Activated CD4-positive, alpha-beta T cell treated with anti-CD3 and anti-CD28 coated beads for 36 hours (primary cell): Measurements from ENCODE around the gene SMO. TPM values are rescaled to one million over a fixed set of nuclear protein-coding genes. Genes with fewer than 3 reads are reported as not detected.
"Not testable (repeated sequence)": the region's sequence is repeated elsewhere in the genome, so short reads cannot be mapped to it uniquely, and the experiment has no call there.

ENCODE experiments used
- ATAC-seq: fragments of 200-7000 bp; cut with Tn5 transposase; one replicate; pipeline ENCODE4 v1.10.0; 2021; ENCODE audit warnings: mild to moderate bottlenecking, moderate library complexity
- CTCF ChIA-PET: fragments of 350-600 bp; sonication (Branson Sonifier 250); formaldehyde crosslinking; loops from one replicate; lab custom pipeline; 2021; ENCODE audit warnings: antibody characterized with exemption; lab: Charles Lee
- POLR2A ChIA-PET: fragments of 350-600 bp; sonication (Branson Sonifier 250); formaldehyde crosslinking; loops from one replicate; lab custom pipeline; 2021; ENCODE audit warnings: antibody characterized with exemption, inconsistent platforms; lab: Charles Lee
- DNase-seq: peaks from one replicate; pipeline ENCODE4 v3.0.0-alpha.2; 2020
- H3K27ac Mint-ChIP-seq: one replicate; pipeline ENCODE4 v1.8.0; 2021; ENCODE audit warnings: mixed read lengths
- H3K27me3 Mint-ChIP-seq: one replicate; pipeline ENCODE4 v1.8.0; 2021; ENCODE audit warnings: mixed read lengths
- H3K36me3 Mint-ChIP-seq: one replicate; pipeline ENCODE4 v1.8.0; 2021; ENCODE audit warnings: low read depth, mixed read lengths
- H3K4me1 Mint-ChIP-seq: one replicate; pipeline ENCODE4 v1.8.0; 2021; ENCODE audit warnings: mixed read lengths
- H3K4me3 Mint-ChIP-seq: one replicate; pipeline ENCODE4 v1.8.0; 2021; ENCODE audit warnings: mild to moderate bottlenecking, moderate library complexity, mixed read lengths
- H3K9me3 Mint-ChIP-seq: one replicate; pipeline ENCODE4 v1.8.0; 2021; ENCODE audit warnings: low read depth, mixed read lengths
- intact Hi-C, 2 experiments: fragments of 100-400 bp; cut with DNase I in 1 of 2; cut with micrococcal nuclease in 1 of 2; formaldehyde crosslinking; loops; one replicate each; pipeline versions ENCODE4 v1.14.2 to v1.15.1; 2022 to 2024; cut with DNase I, micrococcal nuclease
- total RNA-seq, 2 experiments: library from RNA; stranded (reverse); gene quantifications; one replicate each; pipeline ENCODE4 v1.2.3, GENCODE V29; 2021

SMO gene
- total RNA-seq, 2 experiments from 2014 or later = 0.28 to 0.71 TPM

GRCh38 chr7:129212126-129212525 lies 23.7 kb downstream of the SMO start:
- Mint-ChIP-seq H3K36me3 (no peaks in the 10 kb centered on the region), H3K27ac (no peak overlapping the region), H3K4me3 (no peak overlapping the region), H3K4me1 (no peaks in the 10 kb centered on the region), H3K9me3 (no peaks in the 10 kb centered on the region), H3K27me3 (no peaks in the 10 kb centered on the region)
- no peak for DNase-seq
- ChIA-PET POLR2A (no interaction called here), CTCF (interaction anchor here (0.7 to 2.7 kb wide), 4 partner anchors 42 to 292 kb away, joined by 3 to 10 read pairs (median 4); no protein-coding TSS in a partner anchor)
- intact Hi-C loops = no loop called here
- ATAC-seq = no peak

GRCh38 chr7:129212596-129212995 lies 24.2 kb downstream of the SMO start:
- intact Hi-C loops = no loop called here
- H3K27ac Mint-ChIP-seq = no peak overlapping the region
- no peaks in the 10 kb centered on the region for H3K36me3 Mint-ChIP-seq
- ATAC-seq (no peak), DNase-seq (no peak)
- H3K4me3 Mint-ChIP-seq = no peak overlapping the region
- no peaks in the 10 kb centered on the region for H3K9me3 Mint-ChIP-seq
- no peaks in the 10 kb centered on the region for H3K4me1 Mint-ChIP-seq
- ChIA-PET CTCF (interaction anchor here (0.8 to 2.7 kb wide), 5 partner anchors 43 to 86 kb away, joined by 3 to 20 read pairs (median 4); no protein-coding TSS in a partner anchor), POLR2A (no interaction called here)
- H3K27me3 Mint-ChIP-seq = no peaks in the 10 kb centered on the region

GRCh38 chr7:129213828-129214227 lies 25.4 kb downstream of the SMO start:
- Mint-ChIP-seq H3K4me3 (no peak overlapping the region), H3K36me3 (no peaks in the 10 kb centered on the region)
- peak; percentile 51 for DNase-seq

GRCh38 chr7:129215691-129216090 lies 27.3 kb downstream of the SMO start:
- intact Hi-C loops, DNase-seq, H3K36me3 Mint-ChIP-seq, H3K27me3 Mint-ChIP-seq, H3K27ac Mint-ChIP-seq, H3K9me3 Mint-ChIP-seq, POLR2A ChIA-PET, ATAC-seq, H3K4me1 Mint-ChIP-seq, H3K4me3 Mint-ChIP-seq: not testable (repeated sequence)
- CTCF ChIA-PET = interaction anchor here (2.5 kb wide), 1 partner anchor 56 kb away, joined by 8 read pairs; no protein-coding TSS in a partner anchor

More at GRCh38 chr7:129213828-129214227, 25.4 kb downstream of the SMO start:
- no peaks in the 10 kb centered on the region for H3K9me3 Mint-ChIP-seq
- ChIA-PET CTCF (interaction anchor here (0.7 to 2.5 kb wide), 8 partner anchors 50 to 612 kb away, joined by 3 to 20 read pairs (median 4); no protein-coding TSS in a partner anchor), POLR2A (no interaction called here)
- no peaks in the 10 kb centered on the region for H3K27me3 Mint-ChIP-seq
- H3K27ac Mint-ChIP-seq = no peak overlapping the region
- peak; percentile 24 for ATAC-seq
- H3K4me1 Mint-ChIP-seq = no peaks in the 10 kb centered on the region
- intact Hi-C loops = no loop called here

GRCh38 chr7:129216101-129216715 lies 27.8 kb downstream of the SMO start:
- CTCF ChIA-PET, H3K4me3 Mint-ChIP-seq, ATAC-seq, intact Hi-C loops, H3K36me3 Mint-ChIP-seq, H3K4me1 Mint-ChIP-seq, H3K9me3 Mint-ChIP-seq, H3K27me3 Mint-ChIP-seq, DNase-seq, POLR2A ChIA-PET, H3K27ac Mint-ChIP-seq: not testable (repeated sequence)

GRCh38 chr7:129216821-129217416 lies 28.5 kb downstream of the SMO start:
- POLR2A ChIA-PET = not testable (repeated sequence)

GRCh38 chr7:129218514-129219062 lies 30.2 kb downstream of the SMO start:
- DNase-seq (peak; percentile 87), ATAC-seq (peak; percentile 88)
- intact Hi-C loops = loop anchor here (1.0 to 2.0 kb wide), 3 partner anchors 53 to 156 kb away; no protein-coding TSS in a partner anchor
- Mint-ChIP-seq H3K27me3 (no peaks in the 10 kb centered on the region), H3K27ac (peak overlapping the region; percentile 55), H3K9me3 (no peaks in the 10 kb centered on the region), H3K4me1 (peaks cover 13% of the 10 kb centered on the region), H3K36me3 (no peaks in the 10 kb centered on the region), H3K4me3 (no peak overlapping the region)
- CTCF ChIA-PET = interaction anchor here (0.6 to 9.8 kb wide), 57 partner anchors 9 to 762 kb away, joined by 3 to 239 read pairs (median 6); no protein-coding TSS in a partner anchor
- POLR2A ChIA-PET = interaction anchor here (0.5 to 0.6 kb wide), 2 partner anchors 55 to 628 kb away, joined by 3 to 4 read pairs; no protein-coding TSS in a partner anchor

More at GRCh38 chr7:129216821-129217416, 28.5 kb downstream of the SMO start:
- ATAC-seq, H3K36me3 Mint-ChIP-seq, DNase-seq, H3K4me1 Mint-ChIP-seq, H3K9me3 Mint-ChIP-seq, H3K27ac Mint-ChIP-seq, H3K4me3 Mint-ChIP-seq, H3K27me3 Mint-ChIP-seq, intact Hi-C loops: not testable (repeated sequence)
- CTCF ChIA-PET = interaction anchor here (0.7 to 9.8 kb wide), 15 partner anchors 10 to 745 kb away, joined by 3 to 239 read pairs (median 12); no protein-coding TSS in a partner anchor

GRCh38 chr7:129219166-129219565 lies 30.7 kb downstream of the SMO start:
- H3K27ac Mint-ChIP-seq, H3K36me3 Mint-ChIP-seq, DNase-seq, H3K27me3 Mint-ChIP-seq, H3K4me3 Mint-ChIP-seq, H3K9me3 Mint-ChIP-seq, ATAC-seq: not testable (repeated sequence)
- ChIA-PET POLR2A (interaction anchor here (0.5 kb wide), 1 partner anchor 629 kb away, joined by 4 read pairs; no protein-coding TSS in a partner anchor), CTCF (interaction anchor here (0.5 to 9.8 kb wide), 44 partner anchors 8 to 761 kb away, joined by 3 to 239 read pairs (median 7); no protein-coding TSS in a partner anchor)
- intact Hi-C loops = loop anchor here in 1 of 2 experiments (2.0 kb wide), 1 partner anchor 156 kb away; no protein-coding TSS in a partner anchor
- peaks cover 15% of the 10 kb centered on the region for H3K4me1 Mint-ChIP-seq

- DNase-seq = no peak
- ChIA-PET POLR2A (no interaction called here), CTCF (interaction anchor here (0.7 to 9.8 kb wide), 6 partner anchors 41 to 121 kb away, joined by 3 to 239 read pairs (median 23); no protein-coding TSS in a partner anchor)
- no peaks in the 10 kb centered on the region for H3K27me3 Mint-ChIP-seq
- peaks cover 30% of the 10 kb centered on the region for H3K4me1 Mint-ChIP-seq
- ATAC-seq = no peak
- H3K9me3 Mint-ChIP-seq = no peaks in the 10 kb centered on the region
- H3K27ac Mint-ChIP-seq = no peak overlapping the region
- no peak overlapping the region for H3K4me3 Mint-ChIP-seq
- intact Hi-C loops = loop anchor here (5.0 to 10.0 kb wide), 4 partner anchors 393 to 1883 kb away; partner anchors contain the start of genes NRF1 (in 1 of the 2), RBM28 (in 1 of the 2) and SND1 (in 1 of the 2)
- H3K36me3 Mint-ChIP-seq = no peaks in the 10 kb centered on the region
These were observed 33.6 kb downstream of the SMO start for GRCh38 chr7:129222064-129222463.

GRCh38 chr7:129224251-129225205 lies 36.1 kb downstream of the SMO start, which contains the start of gene AHCYL2:
Gene AHCYL2, plus strand, starts transcription at chr7:129225030.
- peak within 1 kb of the TSS; percentile 95 for H3K27ac Mint-ChIP-seq
- ChIA-PET CTCF (interaction anchor here (1.4 to 9.8 kb wide), 4 partner anchors 11 to 71 kb away, joined by 3 to 239 read pairs (median 78); no protein-coding TSS in a partner anchor), POLR2A (interaction anchor here (0.6 to 1.7 kb wide), 2 partner anchors 14 to 751 kb away, joined by 3 read pairs; no protein-coding TSS in a partner anchor)
- H3K36me3 Mint-ChIP-seq = no peaks in the 10 kb centered on the region
- peak within 1 kb of the TSS; percentile 83 for H3K4me3 Mint-ChIP-seq
- H3K9me3 Mint-ChIP-seq = no peaks in the 10 kb centered on the region
- no peaks in the 10 kb centered on the region for H3K27me3 Mint-ChIP-seq
- peak; percentile 93 for ATAC-seq
- intact Hi-C loops = loop anchor here (1.0 to 10.0 kb wide), 20 partner anchors 47 to 1880 kb away; partner anchors contain the start of genes ATP6V1F (in 2 of the 2), NRF1 (in 2 of the 2), CALU (in 1 of the 2) and KLHDC10 (in 1 of the 2)
- DNase-seq = peak; percentile 99
- peaks cover 30% of the 10 kb centered on the region for H3K4me1 Mint-ChIP-seq
